ENCODE measurements around the gene PVALB.

PVALB gene

DNA sequence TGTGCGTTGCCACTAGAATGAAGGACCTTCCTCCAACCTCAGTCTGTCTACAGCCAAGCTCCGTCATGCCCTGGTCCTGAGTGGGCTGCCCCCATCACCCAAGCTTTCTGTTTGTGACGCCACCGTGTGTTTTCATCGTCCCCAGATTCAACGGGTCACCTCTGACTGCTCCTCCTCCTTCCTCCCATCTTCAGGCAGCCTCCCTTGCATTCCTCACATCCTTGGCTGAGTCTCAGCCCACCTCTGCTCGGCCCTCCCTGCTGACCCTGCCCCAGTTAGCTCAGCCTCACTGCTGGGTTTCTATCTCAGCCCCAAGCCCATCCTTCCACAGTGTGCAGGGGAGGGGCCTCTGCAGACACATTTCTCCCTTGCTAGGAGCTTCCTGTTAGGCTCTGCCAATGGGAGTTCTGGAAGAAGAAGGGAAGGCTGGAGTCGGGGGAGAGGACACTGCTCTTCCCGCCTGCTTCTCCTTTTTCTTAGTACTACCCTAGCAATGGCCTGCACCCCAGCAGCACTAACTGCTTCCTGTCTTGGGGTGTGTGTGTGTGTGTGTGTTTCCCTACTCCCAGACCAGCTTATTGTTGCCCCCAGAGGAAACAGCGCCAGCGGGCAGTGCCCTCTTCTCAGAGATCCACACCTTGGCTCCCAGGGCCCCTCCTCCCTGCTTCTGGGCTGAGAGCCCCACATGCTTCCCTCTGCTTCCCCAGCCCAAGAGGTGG is 46.2 kb downstream of the PVALB start:
- no peak for DNase-seq

DNA sequence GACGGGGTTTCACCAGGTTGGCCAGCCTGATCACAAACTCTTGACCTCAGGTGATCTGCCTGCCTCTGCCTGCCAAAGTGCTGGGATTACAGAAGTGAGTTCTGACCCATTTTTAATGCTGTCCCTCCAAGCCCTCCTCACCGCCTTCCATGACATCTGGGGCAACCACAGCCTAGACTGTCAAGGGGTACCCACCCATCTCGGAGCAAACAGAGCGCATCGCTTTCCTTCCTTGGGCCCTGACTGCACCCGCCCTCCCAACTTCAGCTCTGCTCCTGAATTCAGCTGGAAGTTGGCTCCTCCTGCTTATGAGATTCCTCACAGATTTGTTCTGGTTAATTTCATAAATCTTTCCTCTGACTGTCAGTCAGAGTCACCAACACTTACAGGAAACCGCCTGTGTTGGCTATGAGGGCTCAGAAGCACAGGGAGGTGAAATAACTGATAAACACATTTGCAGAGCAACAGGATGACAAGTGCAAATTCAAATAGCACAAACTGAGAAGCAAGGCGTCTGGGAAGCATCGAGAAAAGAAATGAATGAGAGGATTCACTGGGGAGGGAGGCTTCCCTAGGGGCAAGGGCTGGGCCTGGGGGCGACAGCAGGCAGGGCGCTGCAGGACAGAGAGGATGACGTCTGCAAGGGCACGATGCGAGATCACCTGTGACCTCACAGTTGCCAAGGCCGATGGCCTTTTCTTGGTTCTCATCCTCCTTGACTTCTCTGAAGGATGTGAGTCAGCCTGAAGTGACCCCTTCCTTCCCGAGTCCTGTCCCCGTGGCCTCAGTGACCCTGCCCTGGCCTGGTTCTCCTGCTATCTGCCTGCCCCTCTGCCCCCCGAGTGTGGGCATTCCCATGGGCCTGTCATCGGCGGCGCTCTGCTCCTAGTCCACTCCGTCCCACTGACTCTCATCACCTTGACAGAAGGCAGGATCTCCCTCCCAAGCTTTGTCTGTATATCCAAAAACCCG is 47.0 kb downstream of the PVALB start:
- DNase-seq = no peak

DNA sequence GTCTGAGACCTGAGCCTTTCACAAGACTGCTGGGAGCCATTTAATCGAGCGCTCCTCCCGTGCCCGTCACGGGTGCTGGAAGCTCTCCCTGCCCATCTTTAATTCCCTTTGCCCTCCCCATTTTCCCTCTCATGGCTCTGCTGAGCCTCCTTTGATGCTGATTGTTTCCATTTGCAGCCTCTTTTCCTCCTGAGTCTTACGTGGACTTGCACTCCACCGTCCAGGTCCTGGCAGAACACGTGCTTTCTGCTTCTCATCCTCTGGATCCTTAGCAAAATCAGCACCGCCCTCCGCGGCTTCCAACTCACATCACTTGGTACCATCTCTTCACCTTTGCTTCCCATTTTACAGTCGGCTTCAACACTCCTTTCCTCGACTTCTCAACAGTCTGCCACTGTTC is 48.2 kb downstream of the PVALB start:
- no peak for DNase-seq

DNA sequence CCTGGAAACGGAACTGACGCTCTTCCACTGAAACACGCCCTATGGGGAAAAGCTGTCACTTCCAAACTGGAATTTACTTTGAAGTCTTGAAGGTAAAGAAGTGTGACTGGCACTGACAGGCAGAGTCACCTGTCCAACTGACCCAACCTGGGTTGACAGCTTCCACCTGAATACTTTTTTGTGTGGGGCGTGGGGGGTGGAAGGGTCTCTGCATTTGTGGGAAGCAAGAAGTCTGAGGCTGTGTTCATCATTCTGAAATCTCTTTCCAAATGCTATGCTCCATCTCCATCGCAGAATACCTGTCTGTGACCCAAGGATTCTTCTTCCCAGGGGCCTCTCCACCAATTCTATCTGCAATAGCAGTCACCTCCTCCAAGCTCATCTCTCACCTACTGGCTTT is 48.7 kb downstream of the PVALB start:
- DNase-seq = no peak

DNA sequence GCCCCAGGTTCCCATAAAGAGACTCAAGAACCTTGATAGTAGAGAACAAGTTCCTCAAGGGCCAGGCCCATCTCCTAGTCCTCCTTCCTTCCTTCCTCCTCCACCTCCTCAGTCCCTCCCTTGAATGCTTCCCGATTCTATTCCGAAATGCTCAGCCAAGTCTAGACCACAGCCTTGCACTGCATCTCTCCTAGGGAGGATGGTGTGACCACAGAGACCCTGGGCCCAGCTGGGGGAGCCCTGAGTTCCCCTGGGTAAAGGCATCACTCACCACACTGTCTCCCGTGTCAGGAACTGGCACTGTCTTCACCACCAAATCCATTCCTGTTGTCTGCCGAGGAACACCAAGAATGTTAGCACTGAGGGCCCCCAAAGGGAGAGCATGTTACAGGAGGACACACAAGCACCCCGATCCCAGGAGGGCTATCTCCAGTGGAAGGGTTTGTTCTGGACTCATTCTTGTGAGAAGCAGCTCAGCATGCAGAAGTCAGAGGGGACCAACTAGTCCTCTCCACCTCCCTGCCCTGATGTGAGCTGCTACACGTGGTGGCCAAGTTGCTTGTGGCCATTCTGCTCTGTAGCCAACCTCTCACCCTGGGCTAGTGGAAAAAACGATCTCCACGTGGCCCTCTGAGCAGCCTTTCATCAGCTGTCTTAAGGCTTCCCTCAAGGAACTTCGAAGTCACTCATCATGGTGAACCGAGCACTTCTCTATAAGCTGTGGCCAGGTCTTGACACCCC is 49.6 kb downstream of the PVALB start:
- no peak for DNase-seq

DNA sequence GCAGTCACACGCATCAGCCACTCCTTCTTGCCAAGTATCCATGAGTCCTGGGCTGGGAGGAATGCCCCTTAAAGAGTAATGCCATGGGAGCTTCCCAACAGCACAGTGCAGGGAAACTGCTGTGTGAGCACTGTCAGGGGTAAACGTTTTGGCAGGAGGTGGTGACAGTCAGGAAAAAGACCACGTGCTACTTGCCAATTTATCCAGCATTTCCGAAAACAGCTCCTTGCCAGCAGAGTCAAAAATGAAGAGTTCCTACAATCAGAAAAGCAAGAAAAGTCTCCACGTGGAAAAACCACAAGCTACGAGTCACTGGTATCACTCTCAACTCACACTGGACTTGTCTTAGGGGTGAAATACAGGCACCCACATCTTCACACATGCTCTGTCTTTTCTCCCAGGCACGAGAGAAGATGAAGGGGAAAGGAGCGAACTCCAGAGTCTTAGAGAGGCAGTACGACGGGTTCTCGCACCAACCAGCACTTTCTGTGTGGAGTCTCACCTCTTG is 50.8 kb downstream of the PVALB start:
- DNase-seq = no peak

DNA sequence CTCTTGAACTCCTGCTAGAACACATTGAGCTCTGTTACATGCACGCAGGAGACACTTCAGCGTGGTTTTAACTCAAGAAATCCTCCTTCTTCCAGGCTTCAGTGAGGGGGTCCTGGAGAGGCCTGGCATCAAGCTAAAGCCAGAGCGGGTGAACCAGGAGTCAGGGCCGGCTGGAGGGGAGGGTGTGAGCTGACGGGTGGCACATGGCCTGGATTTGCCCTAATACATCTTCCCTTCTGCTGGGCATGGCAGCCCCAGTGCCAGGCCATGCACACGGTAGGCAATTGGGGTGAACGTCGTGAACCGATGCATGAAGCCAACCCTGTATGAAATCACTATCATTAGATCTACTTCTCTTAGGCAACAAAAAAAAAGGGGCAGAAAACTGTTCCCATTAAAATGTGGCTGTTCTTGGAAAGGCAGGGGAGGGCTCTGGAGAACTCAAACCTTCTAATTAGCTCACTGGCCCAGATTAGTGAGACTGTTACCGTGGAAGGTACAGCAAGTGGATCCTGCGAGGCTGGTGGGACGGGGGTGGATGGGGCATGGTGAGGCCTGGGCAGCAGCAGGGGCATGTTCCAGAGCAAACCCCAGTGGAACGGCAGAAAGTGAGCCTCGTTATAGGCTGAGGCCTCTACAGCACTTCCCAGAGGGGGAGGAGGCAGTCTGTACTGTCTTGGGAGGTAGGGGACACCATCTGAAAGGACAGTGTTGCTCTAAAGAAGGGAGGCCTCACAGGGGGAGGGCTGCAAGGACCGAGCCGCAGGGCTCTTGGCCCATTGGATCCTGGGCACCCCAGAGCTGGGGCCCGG is 51.5 kb downstream of the PVALB start:
- DNase-seq = no peak

DNA sequence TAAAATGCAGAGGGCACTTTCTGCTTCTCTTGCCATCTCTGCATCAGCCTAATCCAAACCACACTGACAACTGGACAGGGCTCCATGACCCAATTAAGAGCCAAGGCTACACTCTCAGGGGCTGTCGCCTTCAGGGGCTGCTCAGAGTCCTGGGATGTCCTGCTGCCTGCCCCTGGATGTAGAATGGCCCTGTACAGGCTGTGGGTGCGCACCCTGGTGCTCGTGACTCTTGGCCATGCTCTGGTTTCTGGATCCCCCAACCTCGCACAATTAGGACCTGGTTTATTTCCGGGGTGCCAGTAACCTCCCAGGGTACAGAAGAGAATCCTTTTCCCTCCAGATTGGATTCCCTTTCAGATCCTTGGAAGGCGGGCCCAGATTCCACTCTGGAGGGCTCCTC is 52.2 kb downstream of the PVALB start:
- DNase-seq = no peak

DNA sequence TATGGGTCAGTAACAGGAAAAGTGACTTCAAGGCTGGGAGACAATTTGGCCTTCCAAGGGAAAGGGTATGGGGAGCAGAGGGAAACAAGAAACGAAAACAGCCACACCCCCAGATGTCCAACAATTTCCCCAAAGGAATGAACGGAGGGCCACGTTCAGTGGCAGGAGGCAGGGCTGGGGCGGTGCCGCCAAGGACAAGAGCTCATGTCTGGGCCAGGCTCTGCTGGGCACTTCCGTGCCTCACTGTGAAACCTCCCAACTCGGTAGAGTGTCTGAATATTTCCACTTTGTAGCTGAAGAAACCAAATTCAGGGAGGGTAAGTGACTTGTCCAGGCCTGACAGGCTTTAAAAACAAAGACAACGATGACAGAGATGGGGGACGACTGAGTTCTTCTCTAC is 52.8 kb downstream of the PVALB start:
- no peak for DNase-seq

DNA sequence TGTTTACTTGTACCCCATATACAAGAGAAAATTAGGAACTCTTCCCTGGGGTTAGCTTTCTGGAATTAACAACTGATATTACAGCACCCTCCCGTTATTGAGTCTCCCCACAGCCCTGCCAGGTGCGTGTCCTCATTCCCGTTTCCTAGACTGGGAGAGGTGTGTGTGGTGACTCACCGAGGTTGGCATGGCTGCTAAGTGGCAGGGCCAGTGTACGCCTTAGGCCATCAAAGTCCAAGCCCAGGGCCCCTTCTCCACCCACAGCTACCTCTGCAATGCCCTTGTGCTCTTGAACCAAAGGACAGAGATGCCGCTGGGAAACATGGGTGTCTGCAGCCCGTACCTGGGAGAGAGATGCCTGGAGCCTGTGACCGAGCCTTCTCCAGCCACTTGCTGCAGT is 53.3 kb downstream of the PVALB start:
- DNase-seq = no peak

DNA sequence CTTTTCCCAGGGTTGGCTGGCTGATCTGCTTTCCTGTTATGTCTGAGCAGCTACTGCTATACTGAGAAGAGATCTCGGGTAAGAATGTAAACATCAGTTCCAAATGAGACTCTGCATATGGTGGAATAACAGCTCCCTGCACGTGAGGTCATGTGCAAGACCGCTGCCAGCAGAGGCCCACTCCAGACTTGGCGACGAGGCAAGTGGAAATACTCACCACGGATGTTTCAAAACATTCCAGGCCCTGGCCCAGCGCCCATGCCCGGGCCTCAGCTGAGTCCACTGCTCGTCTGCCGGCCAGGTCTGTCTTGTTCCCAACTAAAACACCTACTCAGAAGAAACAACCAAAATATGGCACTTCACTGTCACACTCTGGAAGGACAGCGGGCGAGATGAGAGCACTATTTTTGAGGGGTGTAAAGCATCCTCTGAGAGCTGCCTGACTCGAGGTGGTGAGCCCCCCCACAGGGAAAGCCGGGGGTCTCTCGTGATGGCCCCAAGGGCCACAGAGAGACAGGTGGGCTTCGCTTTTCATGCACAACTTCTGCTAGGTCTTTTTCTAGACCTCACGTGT is 54.1 kb downstream of the PVALB start:
- DNase-seq = no peak

DNA sequence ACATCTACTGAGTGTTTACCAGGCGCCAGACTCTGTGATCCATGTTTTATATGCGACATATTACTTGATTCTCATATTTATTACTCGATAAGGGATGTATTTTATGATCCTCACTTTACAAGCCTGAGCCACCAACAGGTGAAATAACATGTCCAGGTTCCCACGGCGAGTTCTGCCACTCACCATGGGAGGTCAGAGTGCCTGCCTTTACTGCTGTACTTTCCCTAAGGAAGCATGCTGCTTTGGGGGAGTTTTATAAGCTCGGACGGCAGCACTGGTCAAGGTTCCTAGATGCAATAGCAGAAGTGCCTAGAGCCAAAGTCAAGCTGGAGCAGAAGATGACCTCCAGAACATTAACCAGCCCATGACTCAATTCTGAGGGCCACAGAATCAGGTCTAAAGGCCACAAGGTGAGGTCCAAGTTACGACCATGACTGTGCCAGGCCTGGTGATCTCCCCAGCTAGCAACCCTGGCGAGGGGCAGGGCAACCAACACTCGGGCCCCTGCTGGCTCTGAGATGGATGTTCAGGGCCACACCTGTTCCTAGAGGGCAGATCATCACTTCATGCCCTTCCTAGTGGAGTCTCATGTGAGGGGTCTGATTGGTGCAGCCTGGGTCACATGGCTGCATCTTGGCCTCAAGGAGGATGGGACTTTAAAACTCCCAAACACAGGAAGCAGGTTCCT is 55.1 kb downstream of the PVALB start:
- DNase-seq = no peak

DNA sequence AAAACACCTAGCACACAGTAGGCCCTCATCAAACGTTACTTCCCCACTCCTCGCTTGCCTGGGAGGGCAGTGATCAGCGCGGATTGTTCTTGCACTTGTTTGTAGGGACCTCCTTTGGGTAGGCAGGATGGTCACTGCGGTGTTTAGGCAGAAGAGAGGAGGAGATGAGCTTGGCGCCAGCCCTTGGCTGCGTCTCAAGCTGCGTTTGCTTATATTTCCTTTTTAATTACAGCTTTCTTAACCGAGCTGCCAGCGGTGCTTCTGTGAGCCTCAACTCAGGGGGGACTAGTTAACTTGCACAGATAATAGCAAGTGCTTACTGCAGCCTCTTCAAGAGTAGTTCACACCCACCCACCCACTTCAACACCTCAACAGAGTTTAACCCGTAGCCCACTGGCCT is 56.0 kb downstream of the PVALB start:
- DNase-seq = no peak

DNA sequence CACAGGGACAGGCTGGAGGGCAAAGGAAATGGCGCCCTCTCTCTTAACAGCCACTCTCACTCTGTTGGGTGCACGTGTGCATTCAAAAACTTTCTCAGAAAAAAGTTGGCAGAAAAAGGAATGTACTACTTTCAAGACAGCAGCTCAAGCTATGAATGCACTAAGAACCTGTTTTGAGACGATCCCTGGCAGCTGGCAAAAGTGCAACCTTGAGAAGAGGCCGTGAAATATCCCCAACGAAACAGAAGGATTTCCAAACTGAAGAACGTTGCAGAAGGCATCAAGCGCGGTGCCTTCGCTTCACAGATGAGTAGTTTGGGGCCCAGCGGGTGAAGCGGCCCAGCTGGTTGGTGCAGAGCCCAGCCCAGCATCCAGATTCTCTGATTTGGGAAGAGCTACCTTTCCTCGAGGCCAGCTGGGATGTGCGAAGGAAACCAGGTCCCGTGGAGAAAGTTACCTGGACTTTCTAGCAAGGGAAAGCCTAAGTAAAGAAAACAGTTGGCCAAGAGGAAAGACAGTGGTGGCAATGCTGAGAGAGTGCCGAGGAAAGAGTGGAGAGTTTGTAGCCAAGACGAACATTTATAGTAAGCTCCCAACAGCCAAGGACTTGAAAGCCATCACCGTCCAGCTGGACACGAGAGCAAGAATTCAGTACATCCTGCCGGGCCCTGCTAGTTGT is 57.2 kb downstream of the PVALB start:
- DNase-seq = no peak

DNA sequence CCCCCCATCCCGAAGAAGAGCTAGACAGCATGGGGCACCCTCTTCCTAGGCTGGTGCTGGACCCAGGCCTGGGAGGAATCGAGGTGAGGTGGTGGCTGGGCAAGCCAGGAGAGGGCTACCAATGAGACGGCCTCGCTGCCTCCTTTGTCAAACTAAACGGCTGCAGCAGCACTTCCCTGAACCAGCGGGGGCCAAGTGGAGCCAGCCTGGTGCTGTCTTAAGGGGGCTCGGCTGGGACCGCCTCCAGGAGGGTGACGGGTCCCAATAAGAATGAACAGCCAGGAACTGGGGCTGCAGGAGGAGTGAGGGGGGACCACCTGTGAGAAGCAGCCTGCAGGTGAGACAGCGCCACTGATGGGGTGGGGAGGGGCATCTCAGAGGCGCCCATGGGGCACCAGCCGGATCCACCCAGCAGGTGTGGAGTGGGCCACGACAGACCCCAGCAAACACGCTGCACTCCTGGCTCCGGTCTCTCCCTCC is 58.0 kb downstream of the PVALB start:
- DNase-seq = no peak

DNA sequence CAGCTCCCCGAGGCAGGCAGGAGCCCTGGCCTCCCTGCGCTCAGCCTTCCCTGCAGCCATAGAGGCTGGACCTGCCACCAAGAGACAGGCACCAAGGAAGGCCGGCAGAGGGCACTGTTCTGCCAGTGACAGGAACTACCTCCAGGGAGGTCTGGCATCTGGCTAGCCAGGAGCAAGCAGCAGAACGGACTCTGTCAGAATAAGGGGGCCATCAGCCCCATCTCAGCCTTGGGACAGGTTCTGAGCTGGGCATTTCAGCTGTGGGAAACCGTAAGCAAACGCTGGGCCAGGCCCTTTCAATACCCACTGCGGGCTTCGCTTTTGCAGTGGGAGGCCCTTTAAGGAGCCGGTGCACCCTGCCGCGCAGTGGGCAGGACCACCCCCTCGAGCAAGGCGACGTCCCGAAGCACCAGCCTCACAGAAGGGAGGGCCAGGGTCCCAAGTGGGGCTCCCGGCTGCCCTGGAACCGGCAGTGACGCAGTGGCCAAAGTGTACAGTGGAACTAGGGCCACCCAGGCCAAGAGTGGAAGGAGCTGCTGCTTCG is 59.1 kb downstream of the PVALB start:
- DNase-seq = peak; percentile 85

DNA sequence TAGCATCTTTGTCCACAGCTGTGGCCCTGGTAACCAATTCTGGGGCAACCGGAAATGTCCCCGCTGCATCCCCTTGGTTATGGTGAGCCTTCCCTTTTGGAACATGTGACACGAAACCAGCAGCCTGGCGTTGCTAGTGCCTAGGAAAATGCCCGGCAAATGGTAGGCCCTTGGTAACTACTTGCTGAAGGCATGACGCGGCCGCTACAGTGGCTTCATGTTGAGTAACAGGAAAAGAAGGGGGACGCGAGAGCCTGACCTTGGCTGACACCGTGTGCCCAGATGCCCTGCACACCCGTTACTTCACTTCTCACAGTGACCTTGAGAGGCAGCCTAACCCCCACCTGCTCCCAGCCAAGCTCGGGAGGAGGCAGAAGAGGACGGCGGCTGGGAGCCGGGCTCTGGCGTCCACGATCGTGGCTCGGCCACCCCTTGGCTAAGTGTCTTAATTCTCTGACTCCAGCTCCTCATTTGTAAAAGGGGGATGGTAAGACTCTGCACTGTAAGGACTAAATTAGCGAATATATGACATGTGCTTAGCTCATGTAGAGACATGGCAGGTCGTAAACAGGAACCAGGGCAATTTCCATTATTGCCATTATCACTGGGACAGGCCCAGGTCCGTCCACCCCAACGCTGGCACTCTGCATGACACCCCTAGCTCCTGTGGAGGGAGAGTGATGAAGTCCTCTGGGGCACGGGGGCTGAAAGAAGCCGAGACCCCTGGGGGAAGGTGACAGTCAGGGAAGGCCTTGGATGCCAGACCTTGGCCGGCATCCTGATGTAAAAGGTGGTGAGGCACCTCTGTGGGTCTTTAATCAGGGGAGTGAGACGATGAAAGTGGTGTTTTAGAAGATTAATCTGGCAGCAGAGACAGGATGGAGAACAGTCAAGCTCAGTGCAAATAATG is 59.8 kb downstream of the PVALB start:
- no peak for DNase-seq

DNA sequence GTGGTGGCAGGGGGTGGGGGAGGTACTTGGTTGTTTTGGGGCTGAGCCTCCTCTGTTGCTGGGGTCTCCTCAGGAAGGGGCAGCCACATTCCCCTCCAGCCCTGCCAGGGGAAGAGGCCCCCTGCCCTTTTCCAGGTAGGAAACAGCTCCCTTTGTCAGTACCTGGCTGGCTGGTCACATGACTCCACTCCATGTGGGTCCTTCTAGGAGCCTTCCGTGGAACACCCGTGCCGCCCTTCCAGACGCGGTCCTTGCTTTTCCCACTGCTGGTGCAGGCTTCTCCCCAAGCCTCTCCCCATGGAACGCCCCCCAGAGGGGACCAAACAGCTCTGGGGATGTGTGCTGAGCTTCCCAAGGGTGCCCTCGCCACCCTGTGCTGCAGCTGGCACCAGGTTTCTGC is 60.8 kb downstream of the PVALB start:
- DNase-seq = no peak

DNA sequence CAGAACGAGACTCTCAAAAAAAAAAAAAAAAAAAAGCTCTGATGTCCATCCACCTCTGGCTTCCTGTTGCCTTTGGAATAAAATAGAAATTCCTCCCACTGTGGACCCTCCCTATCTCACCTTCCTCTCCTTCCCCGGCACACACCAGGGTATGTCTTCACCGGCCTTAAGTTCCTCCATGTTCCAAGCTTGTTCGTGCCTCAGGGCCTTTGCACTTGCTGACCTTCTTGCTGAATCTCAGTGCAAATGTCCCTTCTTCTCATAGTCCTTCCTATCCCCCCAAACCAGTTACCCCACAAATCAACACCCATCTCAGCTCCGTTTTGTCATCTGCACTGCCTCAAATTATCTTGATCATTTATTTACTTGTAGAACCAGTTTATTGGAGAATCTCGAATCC is 61.5 kb downstream of the PVALB start:
- DNase-seq = no peak
